ENCODE measurements around the gene EPYC.

The EPYC gene

GRCh38 chr12:91019455-91019854 is 14.7 kb upstream of the EPYC start:
- Histone ChIP-seq H3K4me3 (ENCODE audit: low read depth, low read length) (no peak overlapping the region), H3K4me1 (ENCODE audit: control insufficient read depth, insufficient read depth, low read length) (no peaks in the 10 kb centered on the region), H3K9me3 (ENCODE audit: control insufficient read depth, insufficient read depth, low read length) (no peaks in the 10 kb centered on the region), H3K27me3 (ENCODE audit: control insufficient read depth, insufficient read depth, low read length) (no peaks in the 10 kb centered on the region), H3K27ac (ENCODE audit: low read depth, low read length) (no peak overlapping the region), H3K36me3 (ENCODE audit: control insufficient read depth, insufficient read depth, low read length) (no peaks in the 10 kb centered on the region), H3K9ac (ENCODE audit: low read depth, low read length) (no peak overlapping the region)

DNA sequence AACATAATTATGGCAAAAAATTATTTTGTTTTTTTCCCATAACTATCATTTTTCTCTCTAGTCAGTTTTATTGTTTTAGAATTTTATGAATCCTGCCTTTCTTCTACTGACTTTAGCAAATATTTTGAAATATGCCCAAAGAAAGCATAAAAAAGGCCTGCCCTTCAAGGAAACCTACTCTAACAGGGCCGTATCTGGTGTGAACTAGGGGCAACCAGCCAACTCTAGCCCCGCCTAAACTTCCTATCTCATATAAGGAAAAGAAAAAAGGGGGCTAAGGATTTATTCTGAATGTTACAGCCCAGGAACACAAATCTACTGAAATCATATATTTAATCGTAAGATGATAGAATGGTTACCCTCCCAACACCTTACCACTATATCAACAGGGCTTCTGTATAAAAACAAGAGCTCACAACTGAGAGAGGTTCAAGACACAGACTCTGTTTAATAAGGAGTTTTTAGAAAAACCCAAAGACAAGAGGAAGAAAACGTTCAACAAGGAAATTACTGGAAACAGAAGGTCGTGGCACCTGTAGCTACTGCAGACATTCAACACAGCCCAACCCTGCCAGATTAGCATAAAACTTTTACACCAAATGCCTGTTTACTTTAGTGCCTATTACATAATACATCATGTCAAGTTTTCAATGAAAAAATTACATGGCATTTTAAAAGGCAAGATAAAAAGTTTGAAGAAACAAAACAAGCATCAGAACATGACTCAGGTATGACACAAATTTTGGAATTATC is 12.9 kb upstream of the EPYC start:
- Histone ChIP-seq H3K9ac (ENCODE audit: low read depth, low read length) (no peak overlapping the region), H3K9me3 (ENCODE audit: control insufficient read depth, insufficient read depth, low read length) (no peaks in the 10 kb centered on the region), H3K4me1 (ENCODE audit: control insufficient read depth, insufficient read depth, low read length) (no peaks in the 10 kb centered on the region), H3K27ac (ENCODE audit: low read depth, low read length) (no peak overlapping the region), H3K27me3 (ENCODE audit: control insufficient read depth, insufficient read depth, low read length) (no peaks in the 10 kb centered on the region), H3K4me3 (ENCODE audit: low read depth, low read length) (no peak overlapping the region), H3K36me3 (ENCODE audit: control insufficient read depth, insufficient read depth, low read length) (no peaks in the 10 kb centered on the region)

- Histone ChIP-seq H3K9me3 (ENCODE audit: control insufficient read depth, insufficient read depth, low read length) (no peaks in the 10 kb centered on the region), H3K27ac (ENCODE audit: low read depth, low read length) (no peak overlapping the region), H3K36me3 (ENCODE audit: control insufficient read depth, insufficient read depth, low read length) (no peaks in the 10 kb centered on the region), H3K9ac (ENCODE audit: low read depth, low read length) (no peak overlapping the region), H3K27me3 (ENCODE audit: control insufficient read depth, insufficient read depth, low read length) (no peaks in the 10 kb centered on the region), H3K4me3 (ENCODE audit: low read depth, low read length) (no peak overlapping the region), H3K4me1 (ENCODE audit: control insufficient read depth, insufficient read depth, low read length) (no peaks in the 10 kb centered on the region)
Observed at GRCh38 chr12:91017043-91017442, 12.3 kb upstream of the EPYC start.

DNA sequence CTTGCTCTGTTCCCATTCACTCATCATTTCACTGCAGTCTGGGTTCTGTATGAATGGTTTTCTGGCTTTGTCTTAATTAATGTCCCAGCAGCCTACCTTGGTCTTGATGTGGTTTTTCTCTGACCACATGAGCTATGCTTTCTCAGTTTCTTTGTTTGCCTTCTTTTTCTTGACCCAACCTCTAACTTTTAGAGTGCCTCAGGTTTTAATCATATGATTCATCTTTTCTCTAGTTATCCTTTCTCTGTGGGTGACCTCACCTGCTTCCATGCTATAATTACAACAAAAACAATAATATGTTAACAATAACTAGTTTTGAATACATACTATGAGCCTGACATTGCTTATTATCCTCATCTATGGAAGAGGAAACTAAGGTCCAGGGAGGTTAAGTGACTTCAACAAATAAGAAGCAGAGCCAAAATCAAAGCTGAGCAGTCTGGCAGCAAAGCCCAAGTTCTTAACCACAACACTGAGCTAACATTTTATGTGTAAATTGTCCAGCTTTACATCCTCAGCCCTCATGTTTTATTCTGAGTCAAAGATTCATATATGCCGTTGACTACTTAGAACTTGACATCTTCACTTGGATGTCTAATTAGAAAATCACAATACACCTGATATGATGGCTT is 4.7 kb upstream of the EPYC start:
- Histone ChIP-seq H3K9ac (ENCODE audit: low read depth, low read length) (no peak overlapping the region), H3K9me3 (ENCODE audit: control insufficient read depth, insufficient read depth, low read length) (no peaks in the 10 kb centered on the region), H3K4me1 (ENCODE audit: control insufficient read depth, insufficient read depth, low read length) (no peaks in the 10 kb centered on the region), H3K4me3 (ENCODE audit: low read depth, low read length) (no peak overlapping the region), H3K36me3 (ENCODE audit: control insufficient read depth, insufficient read depth, low read length) (no peaks in the 10 kb centered on the region), H3K27ac (ENCODE audit: low read depth, low read length) (no peak overlapping the region), H3K27me3 (ENCODE audit: control insufficient read depth, insufficient read depth, low read length) (no peaks in the 10 kb centered on the region)

GRCh38 chr12:91007531-91008290 is 2.9 kb upstream of the EPYC start:
- Histone ChIP-seq H3K27ac (ENCODE audit: low read depth, low read length) (no peak overlapping the region), H3K9ac (ENCODE audit: low read depth, low read length) (no peak overlapping the region), H3K27me3 (ENCODE audit: control insufficient read depth, insufficient read depth, low read length) (no peaks in the 10 kb centered on the region), H3K9me3 (ENCODE audit: control insufficient read depth, insufficient read depth, low read length) (no peaks in the 10 kb centered on the region), H3K36me3 (ENCODE audit: control insufficient read depth, insufficient read depth, low read length) (no peaks in the 10 kb centered on the region), H3K4me3 (ENCODE audit: low read depth, low read length) (no peak overlapping the region), H3K4me1 (ENCODE audit: control insufficient read depth, insufficient read depth, low read length) (no peaks in the 10 kb centered on the region)

DNA sequence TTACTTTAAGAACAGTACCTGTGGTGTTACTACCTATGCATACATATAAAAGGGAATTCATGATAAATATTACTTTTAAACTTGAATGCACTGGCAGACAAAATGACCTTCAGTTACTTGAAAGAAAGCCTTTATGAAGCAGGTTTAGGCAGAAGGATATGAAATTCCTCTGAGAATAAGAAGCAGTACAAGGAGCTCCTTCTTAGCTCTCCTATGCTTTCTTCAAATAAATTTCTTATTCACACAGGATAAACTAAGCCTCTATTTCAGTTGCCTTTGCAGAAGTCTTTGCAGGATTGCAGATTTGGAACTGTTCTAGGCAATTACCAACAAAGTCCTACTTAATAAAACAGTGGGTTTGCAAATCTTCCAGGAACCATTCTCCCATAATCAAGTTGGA is 1.0 kb downstream of the EPYC start:
- H3K9me3 ChIP-seq (ENCODE audit: control insufficient read depth, insufficient read depth, low read length): no peaks in the 10 kb centered on the region
- H3K36me3 ChIP-seq (ENCODE audit: control insufficient read depth, insufficient read depth, low read length): no peaks in the 10 kb centered on the region
- no peak overlapping the region for H3K4me3 ChIP-seq (ENCODE audit: low read depth, low read length)
- H3K9ac ChIP-seq (ENCODE audit: low read depth, low read length): no peak overlapping the region
- no peaks in the 10 kb centered on the region for H3K4me1 ChIP-seq (ENCODE audit: control insufficient read depth, insufficient read depth, low read length)
- no peak overlapping the region for H3K27ac ChIP-seq (ENCODE audit: low read depth, low read length)
- H3K27me3 ChIP-seq (ENCODE audit: control insufficient read depth, insufficient read depth, low read length): no peaks in the 10 kb centered on the region

GRCh38 chr12:91001306-91001705 is 3.5 kb downstream of the EPYC start:
- Histone ChIP-seq H3K27me3 (ENCODE audit: control insufficient read depth, insufficient read depth, low read length) (no peaks in the 10 kb centered on the region), H3K36me3 (ENCODE audit: control insufficient read depth, insufficient read depth, low read length) (no peaks in the 10 kb centered on the region), H3K27ac (ENCODE audit: low read depth, low read length) (no peak overlapping the region), H3K9me3 (ENCODE audit: control insufficient read depth, insufficient read depth, low read length) (no peaks in the 10 kb centered on the region), H3K4me1 (ENCODE audit: control insufficient read depth, insufficient read depth, low read length) (no peaks in the 10 kb centered on the region), H3K4me3 (ENCODE audit: low read depth, low read length) (no peak overlapping the region), H3K9ac (ENCODE audit: low read depth, low read length) (no peak overlapping the region)

GRCh38 chr12:90999966-91000365 is 4.8 kb downstream of the EPYC start:
- H3K27ac ChIP-seq (ENCODE audit: low read depth, low read length): no peak overlapping the region
- H3K27me3 ChIP-seq (ENCODE audit: control insufficient read depth, insufficient read depth, low read length): no peaks in the 10 kb centered on the region
- H3K4me1 ChIP-seq (ENCODE audit: control insufficient read depth, insufficient read depth, low read length): no peaks in the 10 kb centered on the region
- no peak overlapping the region for H3K4me3 ChIP-seq (ENCODE audit: low read depth, low read length)
- H3K36me3 ChIP-seq (ENCODE audit: control insufficient read depth, insufficient read depth, low read length): no peaks in the 10 kb centered on the region
- no peak overlapping the region for H3K9ac ChIP-seq (ENCODE audit: low read depth, low read length)
- H3K9me3 ChIP-seq (ENCODE audit: control insufficient read depth, insufficient read depth, low read length): no peaks in the 10 kb centered on the region

GRCh38 chr12:90999527-90999926 is 5.2 kb downstream of the EPYC start:
- Histone ChIP-seq H3K9me3 (ENCODE audit: control insufficient read depth, insufficient read depth, low read length) (no peaks in the 10 kb centered on the region), H3K27me3 (ENCODE audit: control insufficient read depth, insufficient read depth, low read length) (no peaks in the 10 kb centered on the region), H3K36me3 (ENCODE audit: control insufficient read depth, insufficient read depth, low read length) (no peaks in the 10 kb centered on the region), H3K4me1 (ENCODE audit: control insufficient read depth, insufficient read depth, low read length) (no peaks in the 10 kb centered on the region), H3K27ac (ENCODE audit: low read depth, low read length) (no peak overlapping the region), H3K4me3 (ENCODE audit: low read depth, low read length) (no peak overlapping the region), H3K9ac (ENCODE audit: low read depth, low read length) (no peak overlapping the region)

DNA sequence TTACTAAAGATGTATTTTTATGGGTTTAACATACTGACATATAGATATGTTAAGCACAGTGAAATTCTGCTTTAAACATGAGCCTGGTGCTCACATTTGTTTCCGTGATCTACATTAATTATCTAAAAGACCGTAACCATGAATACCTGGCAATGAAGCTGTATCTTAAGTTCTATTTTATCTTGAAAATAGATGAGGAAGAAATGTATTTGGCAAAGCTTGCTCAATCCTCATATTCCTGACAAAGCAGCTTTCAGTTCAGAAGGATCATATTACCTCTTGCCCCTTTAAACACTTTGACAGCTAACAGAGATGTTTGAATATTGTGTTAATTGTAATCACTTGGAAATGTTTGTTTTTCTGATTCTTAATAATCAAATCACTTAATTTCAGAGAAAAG is 9.8 kb downstream of the EPYC start:
- no peaks in the 10 kb centered on the region for H3K27me3 ChIP-seq (ENCODE audit: control insufficient read depth, insufficient read depth, low read length)
- no peaks in the 10 kb centered on the region for H3K36me3 ChIP-seq (ENCODE audit: control insufficient read depth, insufficient read depth, low read length)
- H3K4me3 ChIP-seq (ENCODE audit: low read depth, low read length): no peak overlapping the region
- H3K27ac ChIP-seq (ENCODE audit: low read depth, low read length): no peak overlapping the region
- H3K4me1 ChIP-seq (ENCODE audit: control insufficient read depth, insufficient read depth, low read length): no peaks in the 10 kb centered on the region
- no peak overlapping the region for H3K9ac ChIP-seq (ENCODE audit: low read depth, low read length)
- peaks cover 4% of the 10 kb centered on the region; the same call in 1 of the 2 replicates for H3K9me3 ChIP-seq (ENCODE audit: control insufficient read depth, insufficient read depth, low read length)

DNA sequence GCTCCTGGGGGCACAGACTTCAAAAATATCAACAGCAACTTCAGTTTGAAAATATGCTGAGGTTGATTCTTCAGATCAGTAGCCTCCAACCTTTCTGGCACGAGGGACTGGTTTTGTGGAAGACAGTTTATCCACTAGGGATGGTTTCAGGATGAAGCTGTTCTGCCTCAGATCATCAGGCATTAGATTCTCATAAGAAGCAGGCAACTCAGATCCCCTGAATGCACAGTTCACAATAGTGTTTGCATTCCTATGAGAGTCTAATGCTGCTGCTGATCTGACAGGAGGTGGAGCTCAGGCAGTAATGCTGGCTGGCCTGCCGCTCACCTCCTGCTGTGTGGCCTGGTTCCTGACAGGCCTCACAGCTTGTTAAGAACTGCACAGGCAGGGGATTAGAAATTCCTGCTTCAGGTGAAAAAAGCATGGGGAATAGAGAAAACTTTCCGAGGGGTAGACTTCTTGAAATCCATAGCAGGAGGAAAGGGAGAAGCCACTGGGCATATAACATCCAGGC is 12.8 kb downstream of the EPYC start:
- H3K36me3 ChIP-seq (ENCODE audit: control insufficient read depth, insufficient read depth, low read length): no peaks in the 10 kb centered on the region

More for the DNA sequence above, 12.8 kb downstream of the EPYC start:
- Histone ChIP-seq H3K4me1 (ENCODE audit: control insufficient read depth, insufficient read depth, low read length) (no peaks in the 10 kb centered on the region), H3K9me3 (ENCODE audit: control insufficient read depth, insufficient read depth, low read length) (peaks cover 4% of the 10 kb centered on the region; the same call in 1 of the 2 replicates), H3K4me3 (ENCODE audit: low read depth, low read length) (no peak overlapping the region), H3K9ac (ENCODE audit: low read depth, low read length) (no peak overlapping the region), H3K27me3 (ENCODE audit: control insufficient read depth, insufficient read depth, low read length) (no peaks in the 10 kb centered on the region; the same call in 1 of the 2 replicates), H3K27ac (ENCODE audit: low read depth, low read length) (no peak overlapping the region)

All from HUES48 (cell line).